ENCODE measurements around the gene ACTR5. TPM values are rescaled to one million over a fixed set of nuclear protein-coding genes. Genes with fewer than 3 reads are reported as not detected.
A peak's percentile ranks its signal among the peaks of the same experiment; 100 is the strongest.

Gene ACTR5
- total RNA-seq, 4 donors from 2014 or later = 8.9 to 15.0 (median 12.2) TPM

DNA sequence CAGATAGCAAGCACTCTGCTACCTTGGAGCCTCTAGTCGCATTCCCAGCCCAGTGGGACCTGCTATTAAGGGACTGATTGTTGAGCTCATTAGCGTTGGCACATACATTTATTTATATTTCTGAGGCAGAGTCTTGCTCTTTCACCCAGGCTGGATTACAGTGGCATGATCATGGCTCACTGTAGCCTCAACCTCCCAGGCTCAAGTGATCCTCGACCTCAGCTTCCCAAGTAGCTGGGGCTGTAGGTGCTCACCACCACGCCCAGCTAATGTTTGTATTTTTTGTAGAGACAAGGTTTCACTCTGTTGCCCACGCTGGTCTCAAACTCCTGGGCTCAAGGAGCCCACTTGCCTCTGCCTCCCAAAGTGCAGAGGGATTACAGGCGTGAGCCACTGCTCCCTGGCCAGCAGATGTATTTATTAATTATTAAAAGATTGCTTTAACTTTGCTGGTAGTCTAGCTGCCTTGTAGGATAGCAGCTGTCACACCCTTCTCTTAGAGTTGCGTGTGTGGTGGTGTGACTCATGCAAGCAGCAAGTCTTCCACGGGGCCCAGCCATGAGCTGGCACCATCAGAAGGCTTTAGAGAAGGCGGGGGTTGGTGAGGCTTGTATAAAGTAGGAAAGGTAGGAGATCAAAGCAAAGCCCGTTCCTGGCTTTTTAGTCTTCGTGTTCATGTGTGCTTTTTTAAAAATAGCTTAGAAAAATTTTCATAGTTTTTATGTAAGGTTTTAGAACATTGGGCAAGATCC lies 16.5 kb downstream of the ACTR5 start:
- H3K9me3 ChIP-seq = no peaks in the 10 kb centered on the region
- WGBS = 57% methylated on average over 11 of the region's 11 CpGs
- TF ChIP-seq, protein P1, sequence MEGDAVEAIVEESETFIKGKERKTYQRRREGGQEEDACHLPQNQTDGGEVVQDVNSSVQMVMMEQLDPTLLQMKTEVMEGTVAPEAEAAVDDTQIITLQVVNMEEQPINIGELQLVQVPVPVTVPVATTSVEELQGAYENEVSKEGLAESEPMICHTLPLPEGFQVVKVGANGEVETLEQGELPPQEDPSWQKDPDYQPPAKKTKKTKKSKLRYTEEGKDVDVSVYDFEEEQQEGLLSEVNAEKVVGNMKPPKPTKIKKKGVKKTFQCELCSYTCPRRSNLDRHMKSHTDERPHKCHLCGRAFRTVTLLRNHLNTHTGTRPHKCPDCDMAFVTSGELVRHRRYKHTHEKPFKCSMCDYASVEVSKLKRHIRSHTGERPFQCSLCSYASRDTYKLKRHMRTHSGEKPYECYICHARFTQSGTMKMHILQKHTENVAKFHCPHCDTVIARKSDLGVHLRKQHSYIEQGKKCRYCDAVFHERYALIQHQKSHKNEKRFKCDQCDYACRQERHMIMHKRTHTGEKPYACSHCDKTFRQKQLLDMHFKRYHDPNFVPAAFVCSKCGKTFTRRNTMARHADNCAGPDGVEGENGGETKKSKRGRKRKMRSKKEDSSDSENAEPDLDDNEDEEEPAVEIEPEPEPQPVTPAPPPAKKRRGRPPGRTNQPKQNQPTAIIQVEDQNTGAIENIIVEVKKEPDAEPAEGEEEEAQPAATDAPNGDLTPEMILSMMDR (IDR thresholded peaks at IDR 0.05) = no peak
- TF ChIP-seq EP300 (IDR thresholded peaks at IDR 0.05) (no peak), POLR2A (IDR thresholded peaks at IDR 0.05) (no peak), POLR2AphosphoS5 (IDR thresholded peaks at IDR 0.05) (no peak)
- no peak overlapping the region for H3K27ac ChIP-seq
- peaks cover 96% of the 10 kb centered on the region for H3K36me3 ChIP-seq
- no peak for DNase-seq (ENCODE audit: low spot score in 2 of 2)
- no peaks in the 10 kb centered on the region for H3K27me3 ChIP-seq
- H3K4me3 ChIP-seq = no peak overlapping the region
- H3K4me1 ChIP-seq = peaks cover 8% of the 10 kb centered on the region

DNA sequence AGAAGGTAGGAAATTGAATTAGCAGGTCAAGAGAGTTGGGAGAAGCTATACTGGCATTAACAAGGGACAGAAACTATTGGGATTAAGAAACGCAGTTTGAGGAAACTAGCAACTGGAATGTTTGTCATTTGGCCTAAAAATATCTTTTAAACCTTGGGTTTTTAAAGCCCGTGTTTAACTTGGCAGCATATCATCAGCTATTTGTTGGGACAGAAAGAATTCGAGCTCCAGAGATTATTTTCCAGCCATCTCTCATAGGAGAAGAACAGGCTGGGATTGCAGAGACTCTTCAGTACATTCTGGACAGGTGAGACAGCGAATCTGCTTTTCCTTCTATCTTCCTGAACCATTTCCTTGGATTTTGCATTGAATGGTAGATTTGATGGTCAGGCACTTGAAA lies 17.8 kb downstream of the ACTR5 start:
- Histone ChIP-seq H3K27ac (no peak overlapping the region), H3K36me3 (peaks cover 97% of the 10 kb centered on the region), H3K4me3 (no peak overlapping the region), H3K9me3 (no peaks in the 10 kb centered on the region), H3K4me1 (peaks cover 8% of the 10 kb centered on the region), H3K27me3 (no peaks in the 10 kb centered on the region)
- TF ChIP-seq, protein P1 (IDR thresholded peaks at IDR 0.05) = no peak
- TF ChIP-seq POLR2AphosphoS5 (IDR thresholded peaks at IDR 0.05) (no peak), POLR2A (IDR thresholded peaks at IDR 0.05) (no peak), EP300 (IDR thresholded peaks at IDR 0.05) (no peak)
- no peak for DNase-seq (ENCODE audit: low spot score in 2 of 2)
- WGBS = 87% methylated on average over 4 of the region's 4 CpGs

DNA sequence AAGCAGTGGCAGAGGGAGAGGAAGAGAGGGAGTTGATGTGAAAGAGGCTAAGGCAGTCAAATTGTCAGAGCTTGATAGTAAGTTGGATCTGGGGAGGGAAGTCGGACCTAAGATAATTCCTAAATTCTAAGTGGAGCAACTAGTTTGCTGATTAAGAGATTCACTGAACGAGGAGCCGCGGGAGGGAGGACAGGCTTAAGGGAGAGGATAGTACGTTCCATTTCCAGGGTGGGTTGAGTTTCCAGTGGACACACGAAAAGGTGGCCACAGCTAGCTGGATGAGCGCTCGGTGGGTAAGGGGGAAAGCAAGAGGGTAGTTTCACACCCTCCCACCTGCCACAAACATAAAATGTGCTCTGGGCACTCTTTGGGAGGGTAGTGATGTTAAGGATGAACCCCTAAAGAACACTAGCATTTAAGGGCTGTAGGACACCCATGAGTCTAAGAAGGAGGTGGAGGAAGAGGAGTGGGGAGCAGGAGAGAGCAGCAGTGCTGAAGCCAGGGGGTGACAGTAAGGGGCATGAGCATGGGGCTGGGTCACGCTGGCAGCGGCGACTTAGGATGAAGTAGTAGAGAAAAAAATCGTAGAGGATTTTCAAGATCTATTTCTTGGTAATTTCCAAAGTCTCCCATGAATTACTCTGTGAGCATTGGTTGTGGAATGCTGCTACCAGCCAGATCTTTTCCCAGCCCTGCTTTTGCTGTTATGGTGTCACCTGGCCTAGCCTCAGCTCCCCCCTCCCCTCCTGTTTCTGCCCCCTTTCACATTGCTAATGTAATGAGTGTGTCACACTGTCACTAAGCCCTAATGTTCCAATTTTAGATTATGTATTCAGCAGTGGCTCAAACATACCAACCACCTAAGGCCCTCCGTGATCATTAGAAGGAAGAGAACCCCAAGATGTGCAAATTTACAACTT lies 21.4 kb downstream of the ACTR5 start:
- Histone ChIP-seq H3K9me3 (no peaks in the 10 kb centered on the region), H3K4me3 (no peak overlapping the region), H3K27ac (no peak overlapping the region), H3K4me1 (peaks cover 2% of the 10 kb centered on the region), H3K36me3 (peaks cover 98% of the 10 kb centered on the region), H3K27me3 (no peaks in the 10 kb centered on the region)
- TF ChIP-seq POLR2A (IDR thresholded peaks at IDR 0.05) (no peak), EP300 (IDR thresholded peaks at IDR 0.05) (no peak), POLR2AphosphoS5 (IDR thresholded peaks at IDR 0.05) (no peak)
- TF ChIP-seq, protein P1 (IDR thresholded peaks at IDR 0.05) = no peak
- WGBS = 92% methylated on average over 13 of the region's 13 CpGs
- DNase-seq (ENCODE audit: low spot score in 2 of 2) = no peak

DNA sequence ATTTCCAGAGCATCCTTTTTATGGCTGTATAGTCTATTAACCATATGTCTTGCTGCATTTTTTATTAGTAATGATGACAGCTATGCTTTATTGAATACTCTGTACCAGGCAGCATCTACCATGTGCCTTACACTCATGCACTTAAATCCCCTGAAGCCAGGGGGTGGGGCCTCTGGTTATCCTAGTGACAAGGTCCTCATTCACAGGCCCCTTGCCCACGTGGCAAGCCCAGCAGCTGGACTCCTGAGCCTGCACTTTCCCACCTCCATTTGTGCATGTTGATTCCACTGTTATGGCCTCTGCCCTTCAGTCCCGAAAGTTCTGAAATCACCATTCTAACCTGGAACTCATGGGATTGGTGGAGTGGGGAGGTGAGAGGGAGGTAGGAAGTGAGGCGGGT lies 22.3 kb downstream of the ACTR5 start:
- Histone ChIP-seq H3K4me1 (no peaks in the 10 kb centered on the region), H3K4me3 (no peak overlapping the region), H3K27me3 (no peaks in the 10 kb centered on the region), H3K36me3 (peaks cover 93% of the 10 kb centered on the region), H3K27ac (no peak overlapping the region), H3K9me3 (no peaks in the 10 kb centered on the region)
- TF ChIP-seq POLR2AphosphoS5 (IDR thresholded peaks at IDR 0.05) = no peak
- TF ChIP-seq EP300 (IDR thresholded peaks at IDR 0.05) = no peak
- TF ChIP-seq, protein P1 (IDR thresholded peaks at IDR 0.05) = no peak
- TF ChIP-seq POLR2A (IDR thresholded peaks at IDR 0.05) = no peak
- peak in 1 of 2 donors; percentile 67 for DNase-seq (ENCODE audit: low spot score in 2 of 2)
- 89% methylated on average over 3 of the region's 3 CpGs for WGBS

DNA sequence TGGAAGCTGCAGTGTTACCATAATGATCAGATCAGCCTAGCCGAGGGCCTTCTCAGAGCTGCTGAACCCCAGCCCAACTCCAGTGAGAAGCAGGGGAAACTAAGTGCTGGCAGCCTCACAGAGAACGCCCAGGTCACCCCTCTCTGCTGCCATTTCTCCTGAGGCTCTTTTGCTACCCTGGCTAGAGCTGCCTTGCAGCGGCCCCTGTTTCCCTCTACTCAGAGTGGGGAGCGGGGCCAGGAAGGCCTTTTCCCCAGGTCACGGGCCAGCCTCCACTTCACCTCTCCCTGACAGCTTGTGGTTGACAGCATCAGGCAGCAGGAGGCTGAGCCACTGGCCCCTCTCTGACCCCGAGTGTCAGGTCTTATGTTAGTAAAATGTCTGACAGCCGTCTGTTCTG lies 22.7 kb downstream of the ACTR5 start:
- DNase-seq (ENCODE audit: low spot score in 2 of 2) = no peak
- no peak overlapping the region for H3K4me3 ChIP-seq
- H3K9me3 ChIP-seq = no peaks in the 10 kb centered on the region
- H3K27me3 ChIP-seq = no peaks in the 10 kb centered on the region
- peaks cover 91% of the 10 kb centered on the region for H3K36me3 ChIP-seq
- H3K4me1 ChIP-seq = no peaks in the 10 kb centered on the region
- WGBS = 100% methylated on average over 2 of the region's 7 CpGs
- no peak for TF ChIP-seq EP300 (IDR thresholded peaks at IDR 0.05)
- TF ChIP-seq POLR2A (IDR thresholded peaks at IDR 0.05) = no peak
- TF ChIP-seq, protein P1 (IDR thresholded peaks at IDR 0.05) = no peak
- TF ChIP-seq POLR2AphosphoS5 (IDR thresholded peaks at IDR 0.05) = no peak
- no peak overlapping the region for H3K27ac ChIP-seq
